GM19023 (cell line): Measurements from ENCODE around the gene FRMD4A.

Experiments
- ATAC-seq: cut with Tn5 transposase; IDR thresholded peaks from one replicate; pipeline ENCODE4 v1.9.1; 2021; ENCODE audit warnings: mild to moderate bottlenecking, moderate library complexity; ENCODE audit not compliant: unreplicated experiment

Gene FRMD4A

DNA sequence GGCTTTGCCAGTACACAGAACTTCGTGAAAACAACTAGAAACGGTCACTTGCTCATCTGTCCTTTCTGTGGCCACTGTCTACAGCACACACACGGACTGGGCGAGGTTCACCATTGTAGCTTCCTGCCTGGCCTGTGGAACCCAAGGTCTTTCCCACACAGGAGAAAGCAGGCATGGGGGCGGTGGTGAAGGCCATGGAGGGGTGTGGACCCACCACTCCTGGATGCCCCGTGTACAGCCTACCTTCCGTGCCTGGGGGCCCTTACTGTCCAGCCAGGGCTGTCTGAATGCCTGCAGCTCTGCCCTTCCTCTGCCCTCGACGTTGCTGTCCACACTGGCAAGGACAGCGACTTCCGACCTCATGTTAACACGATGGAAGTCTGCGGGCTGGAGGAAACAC is 635.1 kb downstream of the FRMD4A start:
- ATAC-seq, result no peak

DNA sequence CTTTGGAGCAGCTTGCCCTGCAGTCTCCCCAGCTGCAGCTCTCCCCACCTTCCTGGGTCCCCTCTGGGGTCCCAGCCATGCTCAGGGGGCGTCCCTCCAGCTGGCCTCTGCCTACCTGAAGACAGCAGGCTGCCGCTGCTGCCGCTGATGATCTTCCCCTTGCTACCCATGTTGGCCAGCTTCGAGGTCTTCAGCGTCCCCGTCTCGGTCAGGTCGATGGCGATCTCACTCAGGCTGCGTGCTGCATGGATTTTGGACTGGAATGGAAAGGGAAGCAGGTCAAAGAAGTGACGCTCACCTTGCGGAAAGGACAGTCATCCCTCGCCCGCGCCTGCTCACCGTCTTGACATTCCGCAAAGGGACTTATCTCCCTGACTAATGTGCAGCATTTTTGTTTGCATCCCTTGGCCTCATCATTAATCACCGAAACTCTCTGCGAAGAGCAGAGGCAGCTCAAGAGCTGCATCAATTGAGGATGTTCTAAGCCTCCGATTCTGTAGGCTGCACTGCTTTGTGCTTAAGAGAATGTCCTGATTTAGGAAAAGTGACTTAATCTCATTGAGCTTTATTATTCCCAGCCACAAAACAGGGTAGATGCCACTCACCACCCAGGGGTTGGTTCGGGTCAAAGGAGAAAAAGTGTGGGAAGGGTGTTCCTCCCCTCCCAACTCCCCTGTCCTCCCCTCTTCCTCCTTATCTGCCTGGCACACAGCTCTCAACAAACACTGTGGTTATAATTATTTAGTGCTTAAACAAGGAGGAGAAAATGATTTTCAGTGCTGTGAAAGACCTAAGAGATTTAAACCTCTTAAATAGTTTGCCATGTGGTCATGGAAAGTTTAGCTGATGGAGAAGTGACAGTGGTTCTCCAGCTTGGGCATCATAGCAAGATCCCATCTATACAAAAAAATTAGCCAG is 636.7 kb downstream of the FRMD4A start:
- no peak for ATAC-seq

DNA sequence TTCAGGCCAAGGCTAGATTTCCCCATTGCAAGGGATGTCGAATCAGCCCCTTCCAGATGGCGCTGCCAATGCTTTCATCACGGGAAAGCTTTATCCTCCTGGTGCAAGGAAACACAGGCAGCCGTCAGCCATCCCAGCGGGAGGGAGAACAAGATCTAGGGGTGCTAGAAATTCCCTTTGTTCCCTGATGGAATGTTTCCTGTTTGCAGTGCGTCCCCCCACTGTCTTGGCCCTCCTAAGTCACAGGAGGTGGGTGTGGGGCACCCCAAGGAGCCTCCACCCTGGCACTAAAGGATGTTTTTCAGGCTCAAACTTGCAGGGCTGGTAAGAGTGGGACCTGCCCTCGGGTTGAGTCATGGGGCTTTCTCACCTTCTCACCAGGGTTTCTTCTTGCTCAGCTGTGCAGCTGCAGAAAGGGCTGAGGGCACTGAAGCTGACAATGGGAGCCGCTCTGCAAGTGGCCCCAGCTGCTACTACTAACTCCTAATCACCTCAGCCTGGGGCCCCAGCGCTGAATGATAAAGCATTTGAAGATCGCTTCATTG is 640.4 kb downstream of the FRMD4A start:
- ATAC-seq, result peak; percentile 88

DNA sequence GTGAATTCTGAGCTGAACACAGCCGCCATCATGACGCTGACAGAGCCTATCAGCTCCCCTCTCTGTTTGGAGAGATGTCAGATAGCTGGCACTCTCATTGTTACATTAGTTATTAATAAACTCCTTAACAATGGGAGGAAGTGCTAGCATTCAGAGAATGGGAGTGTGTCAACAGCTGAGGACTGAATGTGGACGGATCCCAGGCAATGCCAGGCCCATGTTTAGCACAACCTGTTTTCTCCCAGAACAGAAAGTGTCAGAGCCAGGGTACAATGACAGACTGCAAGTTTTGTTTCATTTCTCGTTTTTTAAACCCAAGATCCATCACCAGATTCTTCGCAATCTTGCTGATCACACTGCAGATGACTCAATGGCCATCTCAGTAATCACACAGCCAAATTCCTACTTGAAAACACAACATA is 644.4 kb downstream of the FRMD4A start:
- no peak for ATAC-seq

DNA sequence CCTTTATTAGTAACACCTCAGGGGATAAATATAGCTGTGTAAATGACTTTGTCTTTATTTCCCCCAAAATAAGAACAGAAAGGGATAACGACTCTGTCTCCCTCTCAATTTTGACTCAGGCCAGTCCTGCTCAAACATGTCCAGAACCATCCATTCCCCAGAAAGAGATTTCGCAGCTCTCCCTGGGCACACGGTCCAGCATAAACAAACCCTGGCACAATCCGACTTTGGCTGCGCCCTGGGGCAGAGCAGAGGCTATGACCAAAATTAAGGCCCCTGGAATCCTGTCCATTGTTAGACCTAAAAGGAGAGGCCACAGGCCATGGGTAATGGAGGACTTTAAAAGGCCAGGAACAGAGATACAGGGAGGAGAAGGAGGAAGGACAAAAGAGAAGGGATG is 644.8 kb downstream of the FRMD4A start:
- ATAC-seq, result no peak

DNA sequence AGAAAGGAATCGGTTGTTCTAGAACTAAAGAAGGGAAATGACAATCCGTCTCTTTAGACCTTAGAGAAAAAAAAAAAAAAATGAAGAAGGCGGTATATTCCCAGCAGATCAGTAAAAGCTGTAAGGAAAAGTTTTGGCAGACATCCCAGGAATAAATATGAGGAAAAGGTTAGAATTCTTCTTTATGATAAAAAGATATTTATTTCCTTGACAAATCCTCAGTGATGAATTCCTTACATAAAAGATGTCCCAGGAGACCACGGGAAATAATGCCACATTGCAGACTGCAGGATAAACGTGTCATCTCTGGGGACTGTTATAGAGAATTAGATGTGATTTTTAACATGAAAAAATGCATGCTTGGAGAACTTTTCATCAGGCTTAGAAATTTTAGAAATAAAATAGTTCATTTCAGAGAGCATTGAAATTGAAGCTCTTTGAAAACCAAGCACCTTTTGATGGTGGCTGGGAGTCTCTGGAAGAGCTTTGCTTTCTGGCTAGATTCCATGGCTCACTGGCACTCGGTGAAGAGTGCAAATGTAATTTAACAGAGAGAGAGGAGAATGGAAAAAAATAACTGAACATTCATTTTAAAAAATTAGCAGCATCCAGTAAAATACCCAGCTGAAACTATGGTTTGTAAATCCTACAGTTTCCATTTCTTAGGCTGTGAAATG is 645.8 kb downstream of the FRMD4A start:
- no peak for ATAC-seq

DNA sequence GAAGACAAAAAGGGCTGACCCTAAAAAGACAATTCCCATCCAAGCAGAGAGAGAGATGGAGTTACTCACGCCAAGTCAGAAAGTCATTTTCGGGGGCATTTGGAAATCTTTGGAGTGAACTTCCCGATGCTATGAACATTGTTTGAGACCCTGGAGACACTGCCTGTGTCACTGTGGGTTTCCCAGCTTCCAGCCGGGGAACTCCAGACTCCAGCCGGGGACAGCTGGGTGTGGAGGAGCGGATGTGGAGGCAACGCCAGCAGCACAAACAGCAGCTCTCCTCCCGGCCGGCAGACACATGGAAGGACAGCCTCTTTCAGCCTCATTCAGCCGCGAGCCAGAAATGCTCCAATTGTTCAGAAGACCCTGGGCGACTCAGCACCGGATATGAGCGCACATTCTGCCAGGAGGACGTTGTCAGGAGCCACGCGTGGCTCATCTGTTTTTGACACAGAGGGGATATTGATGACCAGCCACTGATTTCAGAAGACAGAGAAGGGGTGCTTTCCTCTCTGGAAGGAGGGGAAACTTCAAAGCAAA is 646.4 kb downstream of the FRMD4A start:
- ATAC-seq, result no peak

DNA sequence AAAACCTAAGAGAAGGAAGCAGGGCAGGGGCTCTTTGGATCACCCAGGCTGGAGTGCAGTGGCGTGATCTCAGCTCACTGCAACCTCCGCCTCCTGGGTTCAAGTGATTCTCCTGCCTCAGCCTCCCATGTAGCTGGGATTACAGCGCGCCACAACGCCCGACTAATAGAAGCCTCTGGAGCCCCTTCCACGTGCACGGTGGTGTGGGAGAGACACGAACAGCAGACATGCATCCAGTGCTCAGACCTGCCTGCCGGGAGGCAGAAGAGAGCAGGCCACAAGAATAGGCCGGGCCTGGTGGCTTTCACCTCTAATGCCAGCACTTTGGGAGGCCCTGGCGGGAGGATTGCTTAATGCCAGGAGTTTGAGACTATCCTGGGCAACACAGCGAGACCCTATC is 647.7 kb downstream of the FRMD4A start:
- ATAC-seq, result no peak

DNA sequence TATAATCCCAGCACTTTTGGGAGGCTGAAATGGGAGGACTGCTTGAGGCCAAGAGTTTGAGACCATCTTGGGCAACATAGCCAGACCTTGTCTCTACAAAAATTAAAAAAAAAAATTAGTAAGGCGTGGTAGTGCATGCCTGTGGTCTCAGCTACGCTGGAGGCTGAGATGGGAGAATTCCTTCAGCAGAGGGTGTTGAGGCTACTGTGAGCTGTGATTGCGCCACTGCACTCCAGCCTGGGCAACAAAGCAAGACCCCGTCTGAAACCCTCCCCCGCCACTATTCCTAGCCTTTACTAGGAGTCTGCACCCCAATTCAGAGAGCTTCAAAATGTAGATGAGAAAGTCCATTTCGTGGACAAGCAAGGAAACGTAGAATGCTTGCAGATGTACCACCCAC is 648.8 kb downstream of the FRMD4A start:
- ATAC-seq, result no peak

DNA sequence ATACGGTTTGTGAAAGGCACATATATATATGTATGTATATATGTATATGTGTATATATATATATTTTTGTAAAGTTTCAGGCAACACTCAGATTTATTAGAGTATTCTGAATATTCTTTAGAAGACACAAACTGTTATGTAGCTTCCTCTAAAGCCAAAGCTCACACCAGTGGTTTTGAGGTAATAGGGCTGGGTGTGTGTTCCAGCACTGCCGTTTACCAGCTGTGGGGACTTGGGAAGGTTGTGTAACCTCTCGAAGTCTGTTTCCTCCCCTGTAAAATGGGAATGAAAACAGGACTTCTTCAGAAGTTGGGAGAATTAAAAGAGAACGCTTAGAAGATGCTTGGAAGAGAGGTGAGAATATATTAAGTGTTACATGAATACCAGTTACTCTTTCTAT is 649.2 kb downstream of the FRMD4A start:
- ATAC-seq, result no peak

DNA sequence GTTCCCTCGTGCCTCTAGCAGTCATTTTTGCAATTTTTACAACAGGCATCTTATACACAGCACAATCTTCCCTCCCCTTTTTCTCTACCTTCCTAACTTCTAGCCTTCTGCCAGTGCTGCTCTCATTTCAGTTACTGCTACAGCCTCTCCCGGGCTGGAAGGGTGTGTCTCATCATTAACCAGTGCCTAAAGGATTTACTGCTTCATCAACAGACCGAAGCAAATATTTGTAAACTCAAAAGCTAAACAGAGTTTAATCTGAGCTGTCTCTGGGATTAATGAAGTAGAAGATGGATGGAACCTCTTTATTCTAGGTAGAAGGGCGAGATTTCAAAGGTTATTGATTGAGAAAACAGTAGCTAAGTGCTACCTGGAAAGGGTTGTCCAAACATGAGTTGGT is 649.6 kb downstream of the FRMD4A start:
- no peak for ATAC-seq

DNA sequence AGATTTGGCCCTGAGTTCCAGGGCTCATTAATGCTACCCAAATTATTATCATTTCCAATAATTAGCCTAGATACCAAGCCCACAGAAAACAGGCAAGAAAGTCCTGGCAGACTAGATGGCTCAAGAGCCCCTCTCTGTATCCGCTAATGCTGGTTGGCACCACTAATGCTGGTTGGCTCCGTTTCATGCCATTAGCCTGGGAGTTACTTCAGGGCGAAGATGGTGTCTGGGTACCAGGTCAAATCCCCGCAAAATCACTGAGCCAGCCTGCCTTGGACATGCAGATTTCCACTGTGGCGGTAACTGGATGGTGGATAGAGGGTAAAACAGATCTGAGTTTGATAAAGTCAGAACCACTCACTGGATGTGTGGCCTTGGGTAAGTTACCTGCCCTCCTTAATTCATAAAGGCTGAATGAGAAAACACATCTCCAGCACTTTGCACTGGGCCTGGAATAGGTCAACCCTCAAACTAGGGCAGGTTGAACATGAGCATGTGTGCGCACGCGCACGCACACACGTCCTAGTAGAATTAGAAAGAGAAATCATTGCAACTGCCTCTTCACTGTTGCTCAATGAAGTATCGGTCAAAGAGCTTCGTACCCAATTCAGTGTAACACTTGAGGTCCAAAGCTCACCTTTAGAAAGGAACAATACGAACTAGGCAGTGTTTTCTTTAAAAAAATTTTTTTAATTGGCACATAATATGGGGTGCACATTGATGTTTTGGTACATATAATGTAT is 652.5 kb downstream of the FRMD4A start:
- ATAC-seq, result no peak

DNA sequence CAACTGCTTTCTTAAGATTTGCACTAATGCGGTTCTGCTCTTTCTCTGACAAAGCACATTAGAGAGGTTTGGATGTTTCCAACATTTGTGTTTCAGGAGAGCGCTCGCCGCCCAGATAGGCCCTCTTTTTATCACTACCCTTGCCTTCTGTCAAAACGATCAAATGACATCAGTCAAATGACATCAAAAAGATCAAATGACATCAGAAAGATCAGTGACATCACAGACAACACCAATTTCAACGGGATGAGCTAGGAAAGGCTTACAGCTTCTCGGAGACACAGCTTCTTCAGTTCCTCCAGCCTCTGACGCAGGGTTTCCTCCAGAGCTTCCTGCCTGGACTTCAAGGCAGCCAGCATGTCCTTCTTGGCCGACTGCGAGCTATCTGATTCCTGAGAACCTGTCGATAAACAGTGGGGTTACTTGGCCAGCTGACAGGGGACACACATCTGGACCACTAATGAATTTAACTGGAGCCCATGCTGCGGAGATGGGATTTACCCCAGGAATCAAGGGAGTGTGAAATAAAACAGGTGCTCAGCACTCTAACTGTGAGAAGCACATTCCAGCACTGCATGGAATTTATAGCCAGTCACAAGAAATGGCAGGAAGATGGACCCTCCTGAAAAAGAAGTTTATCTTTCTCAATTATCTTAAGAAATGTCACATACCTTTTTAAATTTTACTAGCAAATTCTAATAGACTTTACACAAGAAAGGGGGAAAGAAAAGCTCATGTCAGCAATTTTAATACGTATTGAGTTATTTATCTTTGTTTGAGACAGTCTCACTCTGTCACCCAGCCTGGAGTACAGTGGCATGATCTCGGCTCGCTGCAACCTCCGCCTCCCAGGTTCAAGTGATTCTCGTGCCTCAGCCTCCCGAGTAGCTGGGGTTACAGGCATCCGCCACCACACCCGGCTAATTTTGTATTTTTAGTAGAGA is 655.8 kb downstream of the FRMD4A start:
- no peak for ATAC-seq

DNA sequence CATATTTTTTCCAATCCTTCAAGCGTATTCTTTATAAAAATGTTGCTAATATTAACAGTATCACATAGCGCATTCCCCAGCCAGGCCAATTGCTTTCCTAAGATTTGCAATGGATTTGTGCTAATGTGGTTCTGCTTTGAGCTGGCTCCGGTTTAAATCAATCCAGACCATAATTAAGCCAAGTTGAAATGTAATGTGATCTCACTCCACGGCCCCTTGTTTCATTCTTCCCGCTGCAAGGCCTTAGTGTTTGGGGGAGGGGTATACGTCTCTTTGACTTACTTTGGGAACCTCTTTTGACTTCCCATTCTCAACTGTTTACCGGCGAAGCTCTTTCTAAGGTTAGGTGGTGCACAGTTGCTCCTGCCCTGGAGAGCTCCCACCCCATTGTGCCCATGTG is 657.6 kb downstream of the FRMD4A start:
- no peak for ATAC-seq

DNA sequence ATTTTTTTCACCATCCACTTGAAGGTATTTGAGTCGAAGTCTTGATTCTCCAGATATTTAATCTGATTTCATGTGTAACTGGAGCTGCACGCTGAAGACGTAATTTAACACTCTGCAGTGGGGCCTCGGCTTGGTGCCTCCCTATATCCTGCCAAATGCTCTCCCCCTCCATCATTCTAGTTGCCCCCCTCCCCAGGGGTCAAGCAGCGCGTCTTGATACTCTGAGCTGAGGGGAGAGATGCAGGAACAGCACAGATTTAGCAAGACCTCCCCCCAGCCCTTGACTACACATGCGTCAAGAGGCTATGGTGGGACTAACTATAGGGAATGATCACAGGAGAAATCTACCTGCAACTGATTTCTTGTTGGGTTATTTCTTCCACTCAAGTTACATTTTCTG is 658.2 kb downstream of the FRMD4A start:
- ATAC-seq, result no peak

DNA sequence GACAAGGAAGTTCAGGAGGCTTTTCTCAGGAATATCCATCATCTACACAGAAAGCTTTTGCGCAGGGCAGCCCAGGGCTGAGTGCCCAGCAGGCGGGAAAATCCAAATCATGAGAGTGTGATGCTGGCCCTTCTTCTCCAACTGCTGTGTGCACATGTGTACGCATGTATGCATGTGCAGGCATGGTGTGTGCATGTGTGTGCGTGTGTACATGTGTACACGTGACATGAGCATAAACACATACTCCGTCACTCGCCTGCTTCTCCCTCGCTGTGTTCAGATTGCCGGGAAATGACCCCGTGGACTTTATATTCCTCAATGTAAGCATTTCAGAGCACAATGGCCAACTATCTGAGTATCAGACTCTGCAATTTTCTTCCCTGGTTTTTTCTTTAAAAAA is 658.8 kb downstream of the FRMD4A start:
- ATAC-seq, result no peak

DNA sequence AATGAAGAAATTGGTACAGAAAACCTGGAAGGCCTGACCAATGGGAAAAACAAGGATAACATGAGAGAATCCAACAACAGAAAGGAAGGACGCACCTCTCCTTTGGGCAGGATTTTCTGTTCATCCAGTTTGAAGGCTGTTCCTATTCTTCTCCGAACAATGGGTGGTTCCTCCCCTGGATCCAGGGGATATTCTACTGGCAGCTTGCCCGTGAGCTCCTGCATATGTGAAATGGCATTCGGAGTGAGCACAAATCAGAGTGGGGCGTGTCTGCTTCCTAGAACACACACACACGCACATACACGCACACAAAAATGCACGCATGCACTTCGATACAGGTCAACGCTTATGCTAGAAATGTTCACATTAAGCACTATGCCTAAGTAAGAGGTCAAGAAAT is 660.4 kb downstream of the FRMD4A start:
- ATAC-seq, result no peak

DNA sequence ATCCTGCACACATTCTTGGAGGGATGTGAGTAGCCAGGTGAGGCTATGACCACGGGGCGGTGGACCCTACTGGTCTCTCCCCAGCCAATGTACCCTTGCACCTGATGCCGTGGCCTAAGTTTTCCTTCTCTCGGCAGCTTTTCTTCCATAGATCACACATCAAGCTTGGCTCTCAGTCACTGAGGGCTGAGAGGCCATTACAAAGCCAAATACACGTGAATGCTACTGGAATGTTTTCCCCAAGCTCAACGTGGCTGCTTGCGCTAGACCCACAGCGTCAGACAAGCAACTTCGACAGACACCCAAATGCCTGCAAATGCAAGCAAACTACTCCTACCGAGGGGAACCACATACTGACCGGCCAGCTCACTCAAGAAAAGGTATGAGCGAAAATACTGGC is 660.8 kb downstream of the FRMD4A start:
- no peak for ATAC-seq

DNA sequence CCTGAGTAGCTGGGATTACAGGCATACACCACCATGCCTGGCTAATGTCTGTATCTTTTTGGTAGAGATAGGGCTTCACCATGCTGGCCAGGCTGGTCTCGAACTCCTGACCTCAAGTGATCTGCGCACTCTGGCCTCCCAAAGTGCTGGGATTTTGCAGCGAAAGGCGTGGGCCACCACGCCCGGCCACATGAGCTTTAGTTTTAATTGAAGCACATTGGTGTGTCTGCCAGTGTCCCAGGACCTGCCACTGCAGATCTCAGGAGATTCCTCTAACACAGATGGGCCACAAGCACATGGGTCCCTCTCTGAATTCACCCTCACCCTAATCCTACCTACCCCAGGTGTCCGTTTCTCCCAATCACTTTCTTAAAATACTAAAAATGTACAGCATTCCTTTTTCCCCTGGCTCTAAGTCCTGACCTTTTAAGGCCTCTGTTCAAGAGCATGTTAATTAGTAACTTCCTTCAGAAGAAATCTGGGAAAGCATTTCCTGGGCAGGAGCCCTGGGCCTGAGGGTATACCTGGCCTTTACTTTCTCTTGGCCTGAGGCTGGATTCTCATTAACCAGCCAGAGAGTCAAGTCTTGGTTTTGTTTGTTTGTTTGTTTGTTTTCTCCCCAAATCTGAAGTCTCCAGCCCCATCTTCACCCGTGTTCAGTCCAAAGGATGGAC is 661.4 kb downstream of the FRMD4A start:
- no peak for ATAC-seq
